Mammary epithelial cell (primary cell): ENCODE measurements around the gene C9orf78.

Experiments
- CTCF ChIP-seq, 2 donors: IDR thresholded peaks in 1 of 2; conservative IDR thresholded peaks in 1 of 2; 2 replicates each; pipeline ENCODE4 v1.5.1; 2011 to 2012; ENCODE audit warnings: inconsistent platforms in 2 of 2, low read length in 2 of 2, mild to moderate bottlenecking in 2 of 2, control low read depth in 1 of 2, low read depth in 1 of 2; ENCODE audit not compliant: insufficient read depth in 1 of 2; ENCODE audit errors: extremely low read depth in 1 of 2
- EZH2 ChIP-seq: IDR thresholded peaks from 2 replicates; pipeline ENCODE4 v1.6.1; 2012; ENCODE audit warnings: low read length, inconsistent platforms, borderline replicate concordance

- no peak for TF ChIP-seq CTCF (conservative IDR thresholded peaks at IDR 0.05 in 1 of 2, IDR thresholded peaks at IDR 0.05 in 1 of 2; ENCODE audit: extremely low read depth in 1 of 2, insufficient read depth in 1 of 2, low read depth in 1 of 2, low read length in 2 of 2)
- TF ChIP-seq EZH2 = no peak
Observed at GRCh38 chr9:129864991-129865647, 30.0 kb upstream of the C9orf78 start.
